UCSD-AML1 (cell line): ENCODE data around the gene SYF2.
A peak's percentile ranks its signal among the peaks of the same experiment; 100 is the strongest.
"Not testable (repeated sequence)": the region's sequence is repeated elsewhere in the genome, so short reads cannot be mapped to it uniquely, and the experiment has no call there.

Source experiments
- DNase-seq: peaks from one replicate; lab custom pipeline; 2025; ENCODE audit not compliant: unreplicated experiment; lab: John Stamatoyannopoulos, UW

The SYF2 gene

DNA sequence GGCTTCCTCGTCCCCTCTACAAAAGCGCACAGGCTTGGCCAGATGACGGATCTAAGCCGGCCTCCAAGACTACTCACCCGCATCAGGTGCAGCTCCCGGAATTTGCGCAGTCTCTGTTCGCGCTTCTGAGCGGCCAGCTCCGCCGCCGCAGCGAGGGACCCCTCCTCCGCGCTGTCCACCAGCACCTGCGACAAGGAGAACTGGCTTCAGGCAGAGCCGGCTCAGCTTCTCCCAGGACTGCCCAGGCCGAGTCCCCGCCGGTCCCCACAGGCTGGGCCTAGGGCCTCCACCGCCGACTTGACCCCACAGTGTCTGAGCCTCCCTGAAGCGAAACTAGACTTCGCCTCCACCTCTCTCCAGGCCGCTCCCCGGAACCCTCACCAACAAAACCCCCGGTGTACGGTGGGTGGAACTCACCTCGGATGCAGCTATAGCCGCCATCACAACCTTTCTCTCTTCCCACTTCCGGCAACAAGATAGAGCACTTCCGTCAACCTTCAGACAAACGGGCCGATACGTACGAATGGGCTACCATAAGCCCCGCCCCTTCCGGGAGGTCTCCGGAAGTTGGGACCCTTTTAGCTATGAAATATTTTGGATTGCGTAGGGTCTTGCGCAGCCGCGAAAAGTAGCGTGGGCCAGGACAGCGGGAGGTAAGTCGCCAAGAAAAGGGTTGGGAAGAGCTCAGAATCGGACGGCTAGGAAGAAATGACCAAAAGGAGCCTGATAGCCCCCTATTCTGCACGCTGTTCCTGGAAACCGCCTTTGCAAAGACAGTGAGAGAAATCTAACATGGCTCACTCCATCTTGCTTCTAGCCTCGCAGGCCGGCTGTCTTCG is at the start of gene SYF2:
SYF2 (minus strand) TSS at position 476 of the 839 bp plus-strand sequence; CDS start at position 441, 35 bp downstream.
- peak; percentile 88 for DNase-seq

DNA sequence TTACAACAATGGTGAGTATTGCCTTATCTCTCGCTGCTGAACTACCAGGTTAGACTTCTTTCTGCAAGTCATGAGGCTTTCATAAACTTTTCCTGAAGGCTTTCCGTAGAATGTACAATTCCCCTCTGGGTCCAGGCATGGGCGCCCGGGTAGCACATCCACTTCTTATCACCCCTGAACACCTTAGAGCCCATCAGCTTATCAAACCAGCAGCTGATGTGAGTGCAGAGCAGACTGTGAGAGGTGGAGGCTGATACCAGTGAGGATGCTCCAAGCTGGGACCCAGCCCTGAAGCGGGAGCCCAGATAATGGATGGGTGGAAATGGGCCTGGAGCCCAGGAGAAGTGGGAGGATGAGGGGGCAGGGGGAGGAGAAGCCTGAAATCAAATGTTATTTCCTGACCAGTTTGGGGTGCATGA is 47.4 kb upstream of the SYF2 start:
- DNase-seq = not testable (repeated sequence)

DNA sequence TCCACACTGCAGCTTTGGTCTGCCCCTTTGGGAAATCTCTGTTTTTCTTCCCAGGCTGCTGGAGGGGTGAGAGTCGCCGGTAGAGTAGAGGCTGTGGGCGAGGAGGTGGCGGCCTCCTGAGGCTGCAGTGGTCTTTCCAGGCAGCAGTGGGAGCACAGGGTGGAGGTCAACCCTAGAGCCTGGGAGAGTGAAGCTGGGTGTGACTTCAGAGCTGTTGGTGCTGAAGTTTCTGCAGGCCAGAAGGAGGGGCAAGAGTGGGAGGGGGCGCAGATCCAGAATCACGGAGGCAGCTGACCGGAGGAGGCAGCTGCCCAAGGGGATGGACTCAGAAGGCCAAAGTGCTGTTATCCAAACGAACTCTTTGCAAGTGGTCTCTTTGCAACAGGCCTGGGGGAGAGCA is 46.5 kb upstream of the SYF2 start:
- DNase-seq = not testable (repeated sequence)

DNA sequence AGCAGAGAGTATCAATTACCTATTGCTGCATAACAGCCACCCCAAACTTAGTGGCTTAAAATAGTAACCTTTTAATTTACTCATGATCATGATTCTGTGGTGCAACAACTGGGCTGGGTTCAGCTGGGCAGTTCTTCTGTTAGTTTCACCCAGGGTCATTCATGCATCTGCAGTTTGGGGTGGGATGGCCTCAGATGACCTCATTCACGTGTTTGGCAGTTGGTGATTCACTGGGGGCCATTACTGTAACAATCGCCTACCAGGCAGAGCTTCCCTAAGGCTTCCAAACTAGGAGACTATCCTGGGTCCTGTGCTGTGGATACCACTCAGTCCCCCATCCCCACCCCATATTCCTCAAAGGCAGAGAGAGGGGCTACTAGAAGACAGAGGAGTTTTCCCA is 46.1 kb upstream of the SYF2 start:
- DNase-seq = not testable (repeated sequence)

DNA sequence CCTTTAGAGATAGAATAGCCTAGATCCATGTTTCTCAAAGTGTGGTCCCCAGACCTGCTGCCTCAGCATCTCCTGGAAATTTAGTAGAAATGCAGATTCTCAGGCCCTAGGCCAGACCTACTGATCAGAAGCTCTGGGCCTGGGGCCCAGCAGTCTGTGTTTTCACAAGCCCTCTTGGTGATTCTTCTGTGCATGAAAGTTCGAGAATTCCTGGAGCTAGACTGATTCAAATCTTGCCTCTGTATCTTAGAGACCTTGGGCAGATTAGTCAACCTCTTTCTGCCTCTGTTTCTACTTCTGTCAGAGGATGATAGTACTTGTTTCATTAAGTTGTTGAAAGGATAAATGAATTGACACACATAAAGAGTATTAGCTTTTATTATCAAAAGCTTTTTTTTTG is 45.0 kb upstream of the SYF2 start:
- DNase-seq = not testable (repeated sequence)

DNA sequence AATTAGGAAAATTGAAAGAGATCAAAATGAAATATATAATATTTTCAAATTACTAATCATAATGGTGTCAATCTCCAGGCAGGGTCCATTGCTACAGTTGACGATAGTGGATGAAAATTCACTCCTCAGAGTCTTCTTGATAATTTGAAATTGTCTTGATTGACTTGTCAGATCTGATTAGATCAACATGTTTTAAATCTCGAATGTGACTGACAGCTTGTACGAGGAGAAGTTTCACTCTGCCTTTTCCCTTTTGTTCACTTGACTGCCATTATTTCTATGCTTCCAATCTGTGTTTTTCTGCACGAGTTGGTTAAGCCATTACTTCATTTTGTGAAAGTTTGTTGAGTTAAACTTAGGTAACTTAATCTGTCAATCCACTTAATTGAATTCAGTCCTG is 43.3 kb upstream of the SYF2 start:
- DNase-seq = not testable (repeated sequence)

DNA sequence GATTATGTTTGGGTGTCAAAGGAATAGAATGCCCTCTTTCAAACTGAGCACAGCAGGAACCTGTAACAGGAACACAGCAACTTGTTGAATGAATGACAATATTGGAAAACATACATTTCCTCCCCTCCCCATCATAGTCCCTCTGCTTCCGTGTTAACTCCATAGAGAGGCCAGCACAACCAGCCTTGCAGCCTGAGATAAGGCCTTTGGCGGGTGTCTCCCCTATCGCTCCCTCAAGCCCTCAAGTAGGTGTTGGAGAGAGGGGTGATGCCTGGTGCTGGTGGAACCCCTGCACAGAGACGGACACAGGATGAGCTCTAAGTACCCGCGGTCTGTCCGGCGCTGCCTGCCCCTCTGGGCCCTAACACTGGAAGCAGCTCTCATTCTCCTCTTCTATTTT is 39.9 kb upstream of the SYF2 start, which contains the start of gene RHD:
RHD (plus strand) TSS at position 272 of the 400 bp plus-strand sequence; CDS start at position 311, 39 bp downstream.
- not testable (repeated sequence) for DNase-seq

DNA sequence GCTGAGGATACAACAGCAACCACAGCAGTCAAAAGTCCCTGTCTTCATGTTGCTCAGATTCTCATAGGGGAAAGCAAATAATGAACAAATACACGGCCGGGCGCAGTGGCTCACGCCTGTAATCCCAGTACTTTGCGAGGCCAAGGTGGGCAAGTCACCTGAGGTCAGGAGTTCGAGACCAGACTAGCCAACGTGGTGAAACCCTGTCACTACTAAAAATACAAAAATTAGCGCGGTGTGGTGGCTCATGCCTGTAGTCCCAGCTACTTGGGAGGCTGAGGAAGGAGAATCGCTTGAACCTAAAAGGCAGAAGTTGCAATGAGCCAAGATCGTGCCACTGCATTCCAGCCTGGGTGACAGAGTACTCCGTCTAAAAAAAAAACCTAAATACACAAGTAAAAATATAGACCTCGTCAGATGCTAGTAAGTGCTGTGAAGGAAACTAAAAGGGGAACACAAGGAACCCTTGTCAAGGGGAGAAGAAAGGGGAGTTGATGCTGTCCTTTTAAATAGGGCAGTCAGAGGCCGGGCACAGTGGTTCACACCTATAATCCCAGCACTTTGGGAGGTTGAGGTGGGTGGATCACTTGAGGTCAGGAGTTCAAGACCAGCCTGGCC is 36.0 kb upstream of the SYF2 start:
- DNase-seq = not testable (repeated sequence)

DNA sequence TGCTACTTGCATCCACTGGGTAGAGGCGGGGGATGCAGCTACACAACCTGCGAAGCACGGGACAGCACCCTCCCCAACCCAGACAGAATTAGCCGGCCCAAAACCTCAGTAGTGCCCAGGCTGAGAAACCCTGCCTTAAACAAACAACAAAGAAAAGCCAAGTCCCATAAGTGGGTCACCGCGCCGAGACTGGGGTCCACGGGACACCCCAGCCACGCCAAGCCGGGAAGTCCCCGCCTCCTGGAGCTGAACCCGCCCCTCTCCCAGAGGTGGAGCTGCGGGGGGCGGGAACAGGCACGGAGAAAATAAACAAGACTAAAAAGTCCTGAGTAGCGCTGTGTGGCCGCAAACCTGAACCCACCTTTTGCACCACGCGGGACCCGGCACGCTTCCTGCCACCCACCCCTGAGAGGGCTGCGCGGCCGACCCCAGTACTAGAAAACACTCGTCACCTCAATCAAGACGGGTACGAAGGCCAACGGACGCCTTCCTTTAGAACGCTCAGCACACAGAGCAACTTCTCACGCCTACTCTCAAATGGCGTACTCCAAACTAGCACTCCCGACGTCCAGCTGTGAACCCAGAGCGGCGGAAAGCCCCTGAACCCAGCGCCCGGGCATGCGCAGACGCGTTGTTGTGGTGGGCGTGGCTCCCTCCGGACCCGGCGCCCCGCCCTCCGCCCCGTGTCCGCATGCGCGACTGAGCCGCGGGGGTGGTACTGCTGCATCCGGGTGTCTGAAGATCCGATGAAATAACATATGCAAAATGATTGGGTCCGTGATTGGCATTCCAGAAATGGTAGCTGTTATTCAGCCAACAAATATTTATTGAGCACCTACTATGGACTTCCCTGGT is 35.2 kb upstream of the SYF2 start:
- peak; percentile 76 for DNase-seq

DNA sequence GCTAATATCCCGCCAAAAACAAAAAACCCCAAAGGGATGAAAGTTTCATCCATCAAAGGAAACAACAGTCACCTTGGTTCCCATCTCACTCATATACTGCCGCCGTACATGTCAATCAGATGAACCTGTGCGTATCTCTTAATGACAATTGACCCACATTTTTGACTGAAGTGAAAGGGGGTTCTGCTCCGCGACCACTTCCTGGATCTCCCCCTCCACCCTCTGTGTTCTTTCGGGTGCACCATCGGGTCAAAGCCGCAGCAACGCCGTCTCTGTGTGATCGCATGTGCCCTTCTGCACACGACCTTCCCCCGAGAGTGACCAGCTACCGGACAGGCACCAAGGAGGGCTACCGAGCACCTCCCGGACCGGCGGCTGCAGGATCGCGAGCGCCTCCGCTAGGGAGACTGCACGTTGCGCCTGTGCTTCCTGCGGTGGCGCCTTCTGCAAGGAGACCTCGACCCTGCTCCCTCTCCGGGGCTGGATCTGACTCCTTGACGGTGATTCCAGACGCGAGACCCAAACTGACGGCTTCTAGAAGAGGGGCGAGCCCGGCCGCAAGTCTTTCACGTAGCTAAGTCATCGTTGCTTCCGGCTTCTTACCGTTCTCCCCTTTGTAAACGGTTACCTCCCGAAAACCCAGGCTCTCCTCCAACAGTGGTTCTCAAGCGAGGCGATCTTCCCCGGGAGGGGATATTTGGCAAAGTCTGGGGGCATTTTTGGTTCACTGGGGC is 34.4 kb upstream of the SYF2 start:
- DNase-seq = not testable (repeated sequence)

DNA sequence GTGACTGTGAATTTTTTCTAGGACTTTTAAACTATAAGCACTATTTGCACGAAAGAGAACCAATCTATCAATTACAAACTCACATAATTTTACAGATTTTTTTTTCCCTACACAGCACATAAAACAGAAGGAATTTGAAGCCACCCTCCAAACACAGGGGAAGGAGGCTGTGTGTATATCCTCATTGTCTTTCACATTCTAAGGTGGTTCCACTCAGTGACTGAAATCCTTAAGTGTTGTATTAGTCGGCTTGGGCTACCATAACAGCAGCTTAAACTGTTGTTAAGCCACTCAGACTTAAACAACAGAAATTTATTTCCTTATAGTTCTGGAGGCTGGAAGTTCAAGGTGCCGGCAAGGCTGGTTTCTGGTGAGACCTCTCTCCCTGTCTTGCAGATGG is 28.0 kb upstream of the SYF2 start:
- DNase-seq = not testable (repeated sequence)

DNA sequence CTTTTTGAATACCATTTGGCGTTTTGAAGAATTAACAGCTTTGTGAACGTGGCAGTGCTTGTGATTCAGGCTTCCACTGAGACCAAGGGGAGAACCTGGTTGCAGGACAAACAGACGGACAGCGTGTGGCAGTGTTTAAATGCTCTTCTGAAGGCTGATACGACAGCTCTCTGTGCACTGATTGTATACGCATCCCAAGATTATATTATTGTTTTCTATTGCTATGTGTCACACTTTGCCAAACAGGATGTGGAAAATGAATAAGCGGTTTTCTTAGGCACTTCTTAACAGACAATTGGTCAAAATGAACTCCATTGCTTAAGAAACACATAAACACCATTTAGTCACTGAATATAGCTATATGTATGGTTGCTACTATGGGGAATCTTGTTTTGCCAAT is 27.5 kb upstream of the SYF2 start:
- DNase-seq = not testable (repeated sequence)

DNA sequence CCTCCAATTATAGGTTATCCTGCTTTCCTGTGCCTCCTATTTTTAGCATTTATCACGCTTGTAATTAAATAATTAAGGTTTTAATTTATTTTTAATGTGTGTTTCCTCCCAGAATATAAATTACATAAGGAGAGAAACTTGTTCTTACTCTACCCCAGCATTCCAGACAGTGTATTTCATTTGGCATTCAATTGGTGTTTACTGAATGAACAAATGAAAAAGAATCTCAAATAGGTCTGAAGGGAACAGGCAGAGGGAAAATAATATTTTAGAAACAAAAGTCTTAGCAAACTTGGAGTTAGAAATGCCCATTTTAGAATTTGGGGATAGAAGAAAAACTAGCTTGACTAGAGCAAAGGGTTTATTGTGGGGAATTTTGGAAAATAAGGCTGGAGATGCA is 24.9 kb upstream of the SYF2 start:
- no peak for DNase-seq

DNA sequence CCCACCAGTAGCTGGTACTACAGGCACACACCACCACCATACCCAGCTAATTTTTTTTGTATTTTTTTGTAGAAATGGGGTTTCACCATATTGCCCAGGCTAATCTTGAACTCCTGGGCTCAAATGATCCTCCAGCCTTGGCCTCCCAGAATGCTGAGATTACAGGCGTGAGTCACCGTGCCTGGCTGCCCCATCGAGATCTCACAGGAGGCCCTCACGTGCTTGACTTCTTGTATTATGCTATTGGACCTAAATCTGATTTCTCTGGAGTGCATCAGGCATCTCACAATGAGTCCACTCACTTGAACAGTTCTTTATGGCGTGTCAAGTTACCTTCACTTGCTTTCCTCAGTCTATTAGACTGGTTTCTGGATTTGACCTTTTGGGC is 24.3 kb upstream of the SYF2 start:
- no peak for DNase-seq

DNA sequence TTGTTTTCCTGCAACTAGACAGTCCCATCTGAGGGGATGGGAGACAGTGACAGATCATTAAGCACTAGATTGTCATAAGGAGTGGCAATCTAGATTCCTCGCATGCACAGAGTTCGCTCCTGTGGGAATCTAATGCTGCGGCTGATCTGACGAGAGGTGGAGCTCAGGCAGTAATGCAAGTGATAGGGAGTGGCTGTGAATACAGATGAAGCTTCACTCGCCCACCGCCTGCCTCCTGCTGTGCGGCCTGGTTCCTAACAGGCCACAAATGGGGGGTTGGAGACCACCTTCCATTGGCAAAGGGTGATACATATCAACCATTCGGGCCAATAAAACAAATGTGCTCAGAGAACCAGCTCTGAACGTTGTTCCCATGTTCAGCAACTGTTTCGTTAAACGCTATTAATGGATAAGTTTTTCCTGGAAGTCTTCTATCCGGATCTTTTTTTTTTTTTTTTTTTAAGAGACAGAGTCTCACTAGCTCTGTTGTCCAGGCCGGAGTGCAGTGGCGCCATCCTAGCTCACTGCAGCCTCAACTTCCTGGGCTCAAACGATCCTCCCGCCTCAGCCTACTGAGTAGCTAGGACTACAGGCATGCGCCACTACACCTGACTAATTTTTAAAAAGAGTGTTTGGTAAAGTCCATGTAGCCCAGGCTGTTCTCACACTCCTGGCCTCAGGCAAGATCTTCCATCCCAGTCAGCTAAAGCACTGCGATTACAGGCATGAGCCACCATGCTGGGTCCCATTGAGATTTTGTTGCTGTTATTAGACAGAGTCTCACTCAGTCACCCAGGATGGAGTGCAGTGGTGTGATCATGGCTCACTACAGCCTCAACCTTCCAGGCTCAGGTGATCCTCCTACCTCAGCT is 23.6 kb upstream of the SYF2 start:
- DNase-seq = no peak

DNA sequence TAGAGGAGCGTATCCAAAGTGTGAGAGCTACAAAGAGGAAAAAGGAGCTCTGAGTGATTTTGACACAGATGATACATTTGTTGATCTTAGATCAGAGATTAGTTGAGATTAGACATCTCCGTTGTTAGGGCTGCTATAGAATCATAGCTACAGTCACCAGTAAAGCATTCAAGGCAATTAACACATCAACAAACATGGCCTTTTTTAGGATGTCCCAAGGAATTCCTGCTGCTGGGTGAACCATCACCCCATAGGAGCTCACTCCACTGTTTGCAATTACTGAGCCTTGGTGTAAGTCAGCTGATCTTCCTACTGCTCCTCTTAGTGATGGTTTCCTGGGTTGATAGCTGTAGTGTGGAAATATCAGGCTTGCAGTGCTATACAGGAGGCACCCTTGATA is 21.6 kb upstream of the SYF2 start:
- no peak for DNase-seq

DNA sequence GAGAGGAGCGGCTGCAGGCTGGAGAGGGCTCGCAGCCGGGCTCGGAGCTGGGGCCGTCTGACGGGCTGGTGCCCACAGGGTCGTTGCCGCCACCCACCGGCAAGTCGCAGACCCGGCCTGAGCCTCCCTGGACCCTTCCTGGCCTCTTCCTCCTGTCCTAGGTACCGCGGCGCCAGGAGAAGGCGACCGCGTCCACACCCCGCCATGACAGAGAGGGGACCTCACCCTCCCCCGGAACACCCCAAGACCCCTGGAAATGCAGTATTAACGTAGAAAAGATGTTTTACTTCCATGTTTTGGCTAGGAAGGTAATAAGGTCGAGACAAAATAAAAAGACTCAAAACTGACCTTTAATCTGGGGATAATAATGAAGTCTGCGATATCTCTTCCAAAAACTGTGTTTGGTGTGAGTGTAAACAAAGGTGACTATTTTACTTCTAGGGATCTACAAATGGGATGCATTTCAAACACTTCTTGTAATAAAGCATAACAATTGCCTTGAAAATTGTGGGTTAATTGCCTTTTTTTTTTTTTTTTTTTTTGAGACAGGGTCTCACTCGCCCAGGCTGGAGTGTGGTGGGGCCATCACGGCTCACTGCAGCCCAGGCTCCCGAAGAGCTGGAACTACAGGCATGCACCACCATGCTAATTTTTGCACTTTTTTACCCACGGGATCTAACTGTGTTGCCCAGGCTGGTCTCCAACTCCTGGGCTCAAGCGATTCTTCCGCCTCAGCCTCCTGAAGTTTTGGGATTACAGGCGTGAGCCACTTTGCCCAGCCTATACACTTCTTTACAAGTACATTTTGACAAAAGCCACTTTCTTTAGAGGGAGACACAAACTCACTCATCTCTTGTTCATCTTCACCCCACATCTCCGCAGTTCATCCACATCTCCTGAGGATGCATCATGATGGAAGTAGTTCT is 15.8 kb upstream of the SYF2 start:
- no peak for DNase-seq

DNA sequence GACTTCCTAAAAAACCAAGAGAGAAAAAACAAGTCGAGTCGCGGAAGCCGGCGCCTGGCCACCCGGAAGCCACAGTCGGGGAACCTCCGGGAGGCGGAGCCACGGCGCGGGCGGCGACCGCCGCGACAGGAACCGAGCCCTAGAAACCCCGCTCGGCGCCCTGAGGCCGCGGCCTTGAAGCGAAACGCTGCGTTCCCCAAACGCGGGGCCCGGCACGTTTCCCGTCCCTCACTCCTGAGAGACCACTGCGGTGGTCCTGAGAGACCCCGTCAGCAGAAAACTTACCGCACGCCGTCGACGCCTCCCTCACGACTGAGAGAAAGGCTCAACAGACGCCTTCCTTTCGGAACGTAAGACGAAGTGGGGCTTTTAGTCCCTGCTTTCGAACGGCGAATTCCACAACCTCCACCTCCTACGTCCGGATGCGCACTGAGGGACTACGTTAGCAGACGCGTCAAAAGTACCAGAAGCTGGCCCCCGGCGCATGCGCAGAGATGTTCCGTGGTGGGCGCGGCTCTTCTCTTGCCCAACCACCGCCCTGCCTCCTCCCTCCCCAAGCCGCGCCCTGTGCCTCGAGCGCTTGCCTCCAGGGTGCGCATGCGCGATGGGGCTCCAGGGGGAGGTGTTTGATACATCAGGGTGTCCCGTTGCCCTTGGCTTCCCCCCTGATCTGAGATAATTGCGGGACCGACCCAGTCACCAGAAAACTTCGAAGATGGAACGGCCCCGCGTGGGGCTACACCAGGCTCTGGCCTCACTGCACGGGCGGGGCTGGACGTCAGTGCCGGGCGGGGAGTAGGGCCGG is 14.9 kb upstream of the SYF2 start, which contains the start of gene RSRP1:
RSRP1 (minus strand) TSS at position 431 of the 805 bp plus-strand sequence. CDS start 491 bp downstream, outside the sequence.
- peak; percentile 100 for DNase-seq
